Stomach (tissue), 4 donors: ENCODE measurements around the gene GPR135.

Experiments
- EP300 ChIP-seq: sonication (generic); formaldehyde crosslinking; IDR thresholded peaks from one replicate; pipeline ENCODE4 v1.6.1; 2017; ENCODE audit warnings: antibody characterized with exemption
- POLR2A ChIP-seq, 4 donors: fragments of 450-650 bp; IDR thresholded peaks; one replicate each; pipeline ENCODE4 v1.6.1; 2016; ENCODE audit warnings: antibody characterized with exemption in 4 of 4, control low read depth in 2 of 4, mild to moderate bottlenecking in 1 of 4, moderate library complexity in 1 of 4
- POLR2AphosphoS5 ChIP-seq, 3 donors: sonication (generic); formaldehyde crosslinking; IDR thresholded peaks; one replicate each; pipeline ENCODE4 v1.6.1; 2016; ENCODE audit warnings: antibody characterized with exemption in 3 of 3
- TF ChIP-seq, protein P1 (sequence below), 7 experiments: fragments of 450-650 bp in 4 of 7; fragments of 200-600 bp in 3 of 7; sonication (generic) in 3 of 7; IDR thresholded peaks; one replicate each; pipeline ENCODE4 v1.5.1; 2016 to 2019; ENCODE audit warnings: antibody characterized with exemption in 7 of 7, control low read depth in 2 of 7, mild to moderate bottlenecking in 1 of 7

DNA sequence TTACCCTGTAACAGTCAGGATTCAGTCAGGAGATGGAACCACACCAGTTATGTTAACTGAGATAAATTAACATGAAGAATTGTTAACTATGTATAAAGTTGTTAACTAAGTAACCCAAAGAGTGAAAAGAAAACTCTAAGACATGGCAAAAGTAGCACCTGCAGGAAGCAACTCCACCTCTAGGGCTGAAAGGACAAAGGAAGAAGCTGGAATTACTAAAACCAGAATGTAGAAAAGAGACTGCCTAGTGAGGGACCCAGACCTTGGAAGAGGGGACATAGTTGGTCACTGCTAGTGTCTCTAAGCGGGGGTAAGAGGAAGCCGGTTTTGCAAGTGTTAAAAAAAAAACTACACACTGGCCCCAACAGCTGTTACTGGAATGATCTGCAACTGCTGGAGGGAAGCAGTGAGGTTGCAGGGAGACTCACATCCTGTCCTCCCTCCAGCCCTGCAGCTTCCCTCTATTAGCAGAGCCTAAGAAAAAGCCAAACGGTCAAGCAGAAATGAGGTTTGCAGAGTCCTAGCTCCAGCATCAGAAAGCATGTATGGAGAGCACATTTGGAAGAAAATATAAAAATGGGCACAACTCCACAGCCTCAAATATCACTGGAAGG is 39.8 kb downstream of the GPR135 start:
- TF ChIP-seq, protein P1, sequence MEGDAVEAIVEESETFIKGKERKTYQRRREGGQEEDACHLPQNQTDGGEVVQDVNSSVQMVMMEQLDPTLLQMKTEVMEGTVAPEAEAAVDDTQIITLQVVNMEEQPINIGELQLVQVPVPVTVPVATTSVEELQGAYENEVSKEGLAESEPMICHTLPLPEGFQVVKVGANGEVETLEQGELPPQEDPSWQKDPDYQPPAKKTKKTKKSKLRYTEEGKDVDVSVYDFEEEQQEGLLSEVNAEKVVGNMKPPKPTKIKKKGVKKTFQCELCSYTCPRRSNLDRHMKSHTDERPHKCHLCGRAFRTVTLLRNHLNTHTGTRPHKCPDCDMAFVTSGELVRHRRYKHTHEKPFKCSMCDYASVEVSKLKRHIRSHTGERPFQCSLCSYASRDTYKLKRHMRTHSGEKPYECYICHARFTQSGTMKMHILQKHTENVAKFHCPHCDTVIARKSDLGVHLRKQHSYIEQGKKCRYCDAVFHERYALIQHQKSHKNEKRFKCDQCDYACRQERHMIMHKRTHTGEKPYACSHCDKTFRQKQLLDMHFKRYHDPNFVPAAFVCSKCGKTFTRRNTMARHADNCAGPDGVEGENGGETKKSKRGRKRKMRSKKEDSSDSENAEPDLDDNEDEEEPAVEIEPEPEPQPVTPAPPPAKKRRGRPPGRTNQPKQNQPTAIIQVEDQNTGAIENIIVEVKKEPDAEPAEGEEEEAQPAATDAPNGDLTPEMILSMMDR (IDR thresholded peaks at IDR 0.05) = no peak
- TF ChIP-seq POLR2A (IDR thresholded peaks at IDR 0.05) (no peak), POLR2AphosphoS5 (IDR thresholded peaks at IDR 0.05) (no peak), EP300 (no peak)
